ENCODE data around the gene COL4A4. TPM values are rescaled to one million over a fixed set of nuclear protein-coding genes. Genes with fewer than 3 reads are reported as not detected.

COL4A4 gene
- total and polyA plus RNA-seq, 2 donors (not counting 3 experiments of a cell fraction or from before 2014, with no cell fraction given) = not detected

DNA sequence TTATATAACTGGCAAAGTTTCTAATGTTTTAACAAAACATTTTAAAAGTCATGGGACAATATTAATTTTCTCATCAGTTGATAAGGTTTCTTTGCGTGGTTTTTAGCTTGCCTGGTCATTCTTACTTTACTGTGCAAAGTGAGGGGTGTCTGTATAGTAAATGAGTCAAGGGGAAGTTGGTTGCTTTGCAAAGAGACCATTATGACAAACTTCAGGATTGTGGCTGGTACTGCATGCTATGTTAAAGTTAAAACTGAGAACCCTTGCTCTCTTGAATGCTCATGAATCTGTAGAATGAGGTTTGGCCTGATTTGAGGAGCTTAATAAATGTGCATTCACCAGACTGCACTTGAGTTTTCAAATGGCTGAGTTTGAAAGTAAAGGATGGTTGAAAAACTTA, 47.0 kb downstream of the COL4A4 start:
- dilution Hi-C loops (cut with MboI; ENCODE audit: extremely low pct_ligation_motif_present, low sequenced_read_pairs) = no loop called here
- H3K9me3 ChIP-seq (replicated peaks; ENCODE audit: control insufficient read depth, insufficient read depth, low read length) = no peaks in the 10 kb centered on the region
- no peak overlapping the region for H3K4me2 ChIP-seq (ENCODE audit: insufficient read depth, low read length)
- no peak overlapping the region for H2AFZ ChIP-seq (ENCODE audit: low read depth, low read length)
- intact Hi-C loops (cut with micrococcal nuclease) = no loop called here
- CTCF ChIA-PET = interaction anchor here (0.7 kb wide), 1 partner anchor 121 kb away, joined by 4 read pairs; no protein-coding TSS in a partner anchor
- DNase-seq (ENCODE audit: low read depth, low spot score) (no peak), FAIRE-seq (no peak)
- H3K4me1 ChIP-seq (ENCODE audit: control insufficient read depth, extremely low read depth, insufficient read depth, low read length) = no peaks in the 10 kb centered on the region
- no peaks in the 10 kb centered on the region for H3K27me3 ChIP-seq (ENCODE audit: control insufficient read depth in 2 of 2, insufficient read depth in 2 of 2, low read length in 2 of 2)
- H3K79me2 ChIP-seq (ENCODE audit: control insufficient read depth, insufficient read depth, low read length) = no peaks in the 10 kb centered on the region
- TF ChIP-seq JUN (IDR thresholded peaks at IDR 0.05; ENCODE audit: borderline replicate concordance, insufficient read depth, insufficient read length, low read depth) (no peak), GATA2 (IDR thresholded peaks at IDR 0.05; ENCODE audit: insufficient read depth, insufficient read length, low read depth, low read length) (no peak), POLR2AphosphoS5 (IDR thresholded peaks at IDR 0.05; ENCODE audit: insufficient read depth, low read depth, low read length) (no peak), FOS (IDR thresholded peaks at IDR 0.05; ENCODE audit: borderline replicate concordance, insufficient read depth, low read length) (no peak), MAX (IDR thresholded peaks at IDR 0.05; ENCODE audit: insufficient read depth, insufficient read length) (no peak), MYC (IDR thresholded peaks at IDR 0.05; ENCODE audit: low read depth, low read length) (no peak), POLR2A (IDR thresholded peaks at IDR 0.05; ENCODE audit: low read depth, low read length) (no peak), EZH2 (IDR thresholded peaks at IDR 0.05; ENCODE audit: borderline replicate concordance, low read depth, low read length, severe bottlenecking) (no peak), CTCF (IDR thresholded peaks at IDR 0.05; ENCODE audit: extremely low read depth in 1 of 2, insufficient read depth in 1 of 2, low read depth in 1 of 2, low read length in 2 of 2) (no peak)
- H3K36me3 ChIP-seq (ENCODE audit: control insufficient read depth in 2 of 2, extremely low read depth in 1 of 2, insufficient read depth in 2 of 2, low read length in 2 of 2) = no peaks in the 10 kb centered on the region
- H3K27ac ChIP-seq (ENCODE audit: insufficient read depth, low read depth, low read length) = no peak overlapping the region
- no peaks in the 10 kb centered on the region for H4K20me1 ChIP-seq (replicated peaks; ENCODE audit: control insufficient read depth, extremely low read depth, insufficient read depth, low read length)
- POLR2A ChIA-PET = no interaction called here
- no peaks in the 10 kb centered on the region for H3K9me1 ChIP-seq (replicated peaks; ENCODE audit: control insufficient read depth, extremely low read depth, insufficient read depth, low read length)
- no TSS peak for BruUV-seq (replicated peaks)
- no peak overlapping the region for H3K4me3 ChIP-seq (replicated peaks in 1 of 3; ENCODE audit: insufficient read depth in 1 of 3, low read depth in 1 of 3, low read length in 3 of 3)
- H3K9ac ChIP-seq (replicated peaks; ENCODE audit: extremely low read depth, insufficient read depth, low read length) = no peak overlapping the region
